ENCODE measurements around the gene TMTC1.

GRCh38 chr12:29681370-29681769, 102.4 kb downstream of the TMTC1 start:
- TF ChIP-seq CTCF (conservative IDR thresholded peaks at IDR 0.05; ENCODE audit: low read depth in 2 of 2), result no peak
- no peak for TF ChIP-seq ZNF114 (CRISPR knock-in tag; IDR thresholded peaks at IDR 0.05)
- no peak for TF ChIP-seq EZH2phosphoT487 (IDR thresholded peaks at IDR 0.05; ENCODE audit: unreplicated experiment)
- no peak for TF ChIP-seq CREB1 (CRISPR knock-in tag; IDR thresholded peaks at IDR 0.05; ENCODE audit: low read depth)
- no peak for TF ChIP-seq REST (IDR thresholded peaks at IDR 0.05; ENCODE audit: unreplicated experiment)
- no peak for TF ChIP-seq POLR2AphosphoS5 (IDR thresholded peaks at IDR 0.05; ENCODE audit: low read depth)
- TF ChIP-seq ETS1 (IDR thresholded peaks at IDR 0.05), result no peak
- no peak for TF ChIP-seq EZH2 (IDR thresholded peaks at IDR 0.05; ENCODE audit: low read depth, unreplicated experiment)
